ENCODE results near the gene ADARB2. TPM values are rescaled to one million over a fixed set of nuclear protein-coding genes. Genes with fewer than 3 reads are reported as not detected.
A peak's percentile ranks its signal among the peaks of the same experiment; 100 is the strongest.

ADARB2 gene
- total RNA-seq, 4 donors from 2014 or later = 2.0 to 9.9 (median 5.1) TPM

- no peaks in the 10 kb centered on the region for H3K36me3 ChIP-seq
- TF ChIP-seq, protein P1, sequence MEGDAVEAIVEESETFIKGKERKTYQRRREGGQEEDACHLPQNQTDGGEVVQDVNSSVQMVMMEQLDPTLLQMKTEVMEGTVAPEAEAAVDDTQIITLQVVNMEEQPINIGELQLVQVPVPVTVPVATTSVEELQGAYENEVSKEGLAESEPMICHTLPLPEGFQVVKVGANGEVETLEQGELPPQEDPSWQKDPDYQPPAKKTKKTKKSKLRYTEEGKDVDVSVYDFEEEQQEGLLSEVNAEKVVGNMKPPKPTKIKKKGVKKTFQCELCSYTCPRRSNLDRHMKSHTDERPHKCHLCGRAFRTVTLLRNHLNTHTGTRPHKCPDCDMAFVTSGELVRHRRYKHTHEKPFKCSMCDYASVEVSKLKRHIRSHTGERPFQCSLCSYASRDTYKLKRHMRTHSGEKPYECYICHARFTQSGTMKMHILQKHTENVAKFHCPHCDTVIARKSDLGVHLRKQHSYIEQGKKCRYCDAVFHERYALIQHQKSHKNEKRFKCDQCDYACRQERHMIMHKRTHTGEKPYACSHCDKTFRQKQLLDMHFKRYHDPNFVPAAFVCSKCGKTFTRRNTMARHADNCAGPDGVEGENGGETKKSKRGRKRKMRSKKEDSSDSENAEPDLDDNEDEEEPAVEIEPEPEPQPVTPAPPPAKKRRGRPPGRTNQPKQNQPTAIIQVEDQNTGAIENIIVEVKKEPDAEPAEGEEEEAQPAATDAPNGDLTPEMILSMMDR (IDR thresholded peaks at IDR 0.05) = no peak
- TF ChIP-seq POLR2A (IDR thresholded peaks at IDR 0.05) = no peak
- H3K4me3 ChIP-seq = no peak overlapping the region
- no peaks in the 10 kb centered on the region for H3K27me3 ChIP-seq
- no peak for DNase-seq
- H3K27ac ChIP-seq = no peak overlapping the region
- no peaks in the 10 kb centered on the region for H3K4me1 ChIP-seq
- H3K9me3 ChIP-seq = no peaks in the 10 kb centered on the region
Measured at GRCh38 chr10:1564791-1565190, 172.5 kb downstream of the ADARB2 start.

DNA sequence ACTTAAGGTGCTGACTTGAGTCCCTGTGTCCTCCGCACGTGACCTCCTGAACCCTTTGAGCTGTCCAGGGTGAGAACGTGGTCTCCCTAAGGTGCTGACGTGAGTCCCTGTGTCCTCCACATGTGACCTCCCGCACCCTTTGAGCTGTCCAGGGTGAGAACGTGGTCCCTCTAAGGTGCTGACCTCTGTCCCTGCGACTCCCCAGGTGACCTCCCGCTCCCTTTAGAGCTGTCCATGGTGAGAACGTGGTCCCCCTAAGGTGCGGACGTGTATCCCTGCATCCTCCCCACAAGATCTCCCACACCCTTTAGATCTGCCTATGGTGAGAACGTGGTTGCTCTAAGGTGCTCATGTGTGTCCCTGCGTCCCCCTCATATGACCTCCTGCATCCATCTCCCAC lies 174.3 kb downstream of the ADARB2 start:
- DNase-seq = no peak
- no peak for TF ChIP-seq POLR2A (IDR thresholded peaks at IDR 0.05)
- TF ChIP-seq, protein P1 (IDR thresholded peaks at IDR 0.05) = no peak
- no peaks in the 10 kb centered on the region for H3K9me3 ChIP-seq
- no peaks in the 10 kb centered on the region for H3K36me3 ChIP-seq
- H3K27me3 ChIP-seq = no peaks in the 10 kb centered on the region
- no peak overlapping the region for H3K27ac ChIP-seq
- no peaks in the 10 kb centered on the region for H3K4me1 ChIP-seq
- H3K4me3 ChIP-seq = no peak overlapping the region

DNA sequence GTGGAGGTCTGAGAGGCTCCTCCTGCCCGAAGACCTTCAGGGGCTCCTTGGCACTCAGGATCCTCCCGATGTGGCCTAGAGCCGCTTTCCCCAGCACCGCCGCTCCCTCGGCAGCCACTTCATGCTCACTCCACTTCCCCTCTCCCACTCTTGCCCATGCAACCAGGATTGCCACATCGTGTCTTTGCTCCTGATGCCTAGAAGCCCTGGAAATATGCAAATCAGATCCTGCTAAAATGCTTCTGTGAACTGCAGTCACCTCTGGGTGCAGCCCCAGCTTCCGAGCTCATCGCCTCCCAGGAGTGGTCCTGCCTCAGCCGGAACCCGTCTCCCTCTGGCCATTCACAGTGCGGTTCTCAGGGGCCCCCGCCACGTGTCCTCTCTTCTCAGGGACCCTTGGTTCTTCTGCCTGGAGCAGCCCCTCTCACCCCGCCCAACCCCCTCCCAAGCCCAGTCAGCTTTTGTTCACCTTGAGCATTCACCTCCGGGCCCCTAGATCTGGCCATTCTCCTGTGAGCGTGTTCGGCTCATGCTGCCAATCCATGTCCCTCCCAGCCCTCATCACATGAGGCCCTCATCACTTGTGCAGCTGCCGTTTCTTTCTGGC lies 175.5 kb downstream of the ADARB2 start:
- TF ChIP-seq POLR2A (IDR thresholded peaks at IDR 0.05) = no peak
- Histone ChIP-seq H3K27ac (no peak overlapping the region), H3K36me3 (no peaks in the 10 kb centered on the region), H3K27me3 (no peaks in the 10 kb centered on the region), H3K9me3 (no peaks in the 10 kb centered on the region), H3K4me3 (no peak overlapping the region), H3K4me1 (no peaks in the 10 kb centered on the region)
- peak in 1 of 3 donors; percentile 28 for DNase-seq

- Histone ChIP-seq H3K9me3 (no peaks in the 10 kb centered on the region), H3K27ac (no peak overlapping the region), H3K4me1 (no peaks in the 10 kb centered on the region), H3K27me3 (no peaks in the 10 kb centered on the region), H3K36me3 (no peaks in the 10 kb centered on the region), H3K4me3 (no peak overlapping the region)
- TF ChIP-seq, protein P1 (IDR thresholded peaks at IDR 0.05) = no peak
- TF ChIP-seq POLR2A (IDR thresholded peaks at IDR 0.05) = no peak
- DNase-seq = peak in 1 of 3 donors; percentile 9
Measured at GRCh38 chr10:1560535-1561192, 176.7 kb downstream of the ADARB2 start.

DNA sequence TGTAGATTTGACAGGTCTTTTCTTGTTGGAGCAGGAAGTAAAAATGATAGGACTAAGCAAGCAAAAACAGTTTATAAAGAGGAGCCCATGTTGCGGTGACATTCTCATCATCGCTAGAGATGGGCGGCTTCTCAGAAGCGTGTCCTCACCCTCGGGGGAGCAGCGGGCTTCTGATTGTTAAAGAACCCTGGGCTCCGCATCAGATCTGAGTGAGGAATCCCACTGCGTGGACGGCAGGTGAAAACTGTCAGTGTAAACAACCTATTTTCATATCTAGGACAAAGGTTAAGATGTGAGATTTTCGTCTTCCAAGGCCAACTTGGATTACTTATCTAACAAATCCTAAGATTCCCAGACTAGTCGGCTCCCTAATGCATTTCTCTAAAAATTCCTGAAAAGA lies 177.6 kb downstream of the ADARB2 start:
- Histone ChIP-seq H3K27me3 (no peaks in the 10 kb centered on the region), H3K4me1 (no peaks in the 10 kb centered on the region), H3K9me3 (no peaks in the 10 kb centered on the region), H3K36me3 (no peaks in the 10 kb centered on the region), H3K4me3 (no peak overlapping the region), H3K27ac (no peak overlapping the region)
- no peak for TF ChIP-seq POLR2A (IDR thresholded peaks at IDR 0.05)
- TF ChIP-seq, protein P1 (IDR thresholded peaks at IDR 0.05) = no peak
- DNase-seq = peak in 2 of 3 donors; percentile 5 to 6

- TF ChIP-seq, protein P1 (IDR thresholded peaks at IDR 0.05) = no peak
- no peak for TF ChIP-seq POLR2A (IDR thresholded peaks at IDR 0.05)
- Histone ChIP-seq H3K36me3 (no peaks in the 10 kb centered on the region), H3K27ac (no peak overlapping the region), H3K9me3 (no peaks in the 10 kb centered on the region), H3K4me3 (no peak overlapping the region), H3K27me3 (no peaks in the 10 kb centered on the region), H3K4me1 (no peaks in the 10 kb centered on the region)
- DNase-seq = peak in 1 of 3 donors; percentile 19
Measured at GRCh38 chr10:1559311-1559710, 178.0 kb downstream of the ADARB2 start.

All from Peyer's patch (tissue), 4 donors.